Mesodermal cell (in vitro differentiated cells): ENCODE measurements around the gene DGKA.
"Not testable (repeated sequence)": the region's sequence is repeated elsewhere in the genome, so short reads cannot be mapped to it uniquely, and the experiment has no call there.

Experiments
- H3K27ac ChIP-seq: 2 replicates; pipeline ENCODE4 v1.7.0; 2013; ENCODE audit warnings: mild to moderate bottlenecking, low read depth, low read length, moderate library complexity; ENCODE audit not compliant: severe bottlenecking
- H3K36me3 ChIP-seq: 2 replicates; pipeline ENCODE4 v1.7.1; 2013; ENCODE audit warnings: mild to moderate bottlenecking, low read length, moderate library complexity; ENCODE audit not compliant: control insufficient read depth, insufficient read depth
- H3K4me1 ChIP-seq: one replicate; pipeline ENCODE4 v1.7.1; 2013; ENCODE audit warnings: mild to moderate bottlenecking, low read length; ENCODE audit not compliant: insufficient read depth, control insufficient read depth, poor library complexity, severe bottlenecking
- H3K4me3 ChIP-seq: 2 replicates; pipeline ENCODE4 v1.7.0; 2013; ENCODE audit warnings: low read length, control low read depth, mild to moderate bottlenecking; ENCODE audit not compliant: insufficient read depth, poor library complexity, severe bottlenecking; ENCODE audit errors: extremely low read depth
- H3K9me3 ChIP-seq: 2 replicates; pipeline ENCODE4 v1.7.1; 2013; ENCODE audit warnings: mild to moderate bottlenecking, low read length, moderate library complexity; ENCODE audit not compliant: control insufficient read depth
- WGBS, 2 experiments: methylation state at CpG; one replicate each; pipeline ENCODE4 v1.1.5; 2013; ENCODE audit warnings: missing lambda C conversion rate in 2 of 2; ENCODE audit not compliant: insufficient coverage in 2 of 2; 5-methylcytosine and 5-hydroxymethylcytosine counted together

DGKA gene

GRCh38 chr12:55983232-55983842 lies 52.4 kb downstream of the DGKA start:
- no peak overlapping the region for H3K4me3 ChIP-seq
- H3K4me1 ChIP-seq: no peaks in the 10 kb centered on the region
- H3K27ac ChIP-seq: no peak overlapping the region
- H3K9me3 ChIP-seq: no peaks in the 10 kb centered on the region
- H3K36me3 ChIP-seq: peaks cover 95% of the 10 kb centered on the region
- WGBS, 2 experiments: 100% methylated on average over 2 of the region's 4 CpGs; no CpG with 5 or more reads in 1 of the 2 experiments

DNA sequence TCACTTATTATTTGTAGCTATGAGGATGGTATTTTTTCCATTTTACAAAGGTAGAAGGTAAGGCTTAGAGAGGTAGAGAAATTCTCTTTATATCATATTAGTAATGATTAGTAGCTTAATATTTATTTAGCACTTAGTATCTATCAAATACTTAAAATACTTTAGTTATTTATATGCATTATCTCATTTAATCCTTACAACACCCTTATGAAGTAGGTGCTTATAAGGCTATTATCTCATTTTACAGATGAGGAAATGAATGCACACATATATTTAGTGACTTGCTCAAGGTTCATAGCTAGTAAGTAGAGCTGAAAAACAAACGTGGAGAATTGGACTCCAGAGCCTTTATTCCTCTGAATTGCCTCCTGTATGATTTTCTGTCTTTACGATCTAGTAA lies 53.9 kb downstream of the DGKA start:
- Histone ChIP-seq H3K36me3 (peaks cover 96% of the 10 kb centered on the region), H3K4me1 (no peaks in the 10 kb centered on the region), H3K27ac (no peak overlapping the region), H3K9me3 (no peaks in the 10 kb centered on the region), H3K4me3 (no peak overlapping the region)
- 80 to 84% methylated on average over 1 to 2 of the region's 2 CpGs for WGBS, 2 experiments

DNA sequence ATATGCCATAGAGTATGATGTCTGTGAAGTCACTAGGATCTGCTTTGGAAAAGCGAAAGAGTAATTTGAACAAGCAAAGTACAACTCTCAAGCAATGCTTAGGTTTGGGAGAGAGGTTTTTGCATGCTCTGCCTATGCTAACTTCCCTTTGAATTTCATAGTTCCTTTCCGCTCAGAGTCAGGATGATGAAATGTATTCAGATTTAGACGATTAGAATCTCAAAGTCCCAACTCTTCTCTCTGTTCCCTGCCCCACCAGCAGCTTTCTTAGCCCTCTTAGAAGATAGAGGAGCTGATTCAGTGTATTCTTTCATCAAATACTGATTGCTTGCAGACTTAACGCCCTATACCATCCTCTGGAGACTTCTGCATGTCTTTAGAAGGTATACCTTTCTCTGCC lies 54.4 kb downstream of the DGKA start:
- WGBS, 2 experiments: 100% methylated on average over 2 of the region's 4 CpGs; no CpG with 5 or more reads in 1 of the 2 experiments
- no peak overlapping the region for H3K4me3 ChIP-seq
- peaks cover 96% of the 10 kb centered on the region for H3K36me3 ChIP-seq

GRCh38 chr12:55985976-55986375 lies 55.0 kb downstream of the DGKA start:
- WGBS, 2 experiments: 93 to 100% methylated on average over 6 of the region's 7 CpGs
- not testable (repeated sequence) for H3K4me1 ChIP-seq, H3K27ac ChIP-seq, H3K4me3 ChIP-seq, H3K9me3 ChIP-seq
- peaks cover 97% of the 10 kb centered on the region for H3K36me3 ChIP-seq

More for the DNA sequence above, 54.4 kb downstream of the DGKA start:
- H3K27ac ChIP-seq: no peak overlapping the region
- no peaks in the 10 kb centered on the region for H3K4me1 ChIP-seq
- no peaks in the 10 kb centered on the region for H3K9me3 ChIP-seq

- Histone ChIP-seq H3K36me3 (peaks cover 92% of the 10 kb centered on the region), H3K27ac (no peak overlapping the region), H3K4me1 (peaks cover 5% of the 10 kb centered on the region), H3K4me3 (no peak overlapping the region), H3K9me3 (no peaks in the 10 kb centered on the region)
- WGBS, 2 experiments: 93 to 94% methylated on average over 2 to 3 of the region's 3 CpGs
These were observed 60.1 kb downstream of the DGKA start for GRCh38 chr12:55991110-55991509.

- peaks cover 5% of the 10 kb centered on the region for H3K4me1 ChIP-seq
- no peaks in the 10 kb centered on the region for H3K9me3 ChIP-seq
- H3K27ac ChIP-seq: no peak overlapping the region
- H3K4me3 ChIP-seq: no peak overlapping the region
- H3K36me3 ChIP-seq: peaks cover 70% of the 10 kb centered on the region
- 80% methylated on average over 1 to 2 of the region's 4 CpGs for WGBS, 2 experiments
These were observed 62.4 kb downstream of the DGKA start for GRCh38 chr12:55993230-55993853.

- Histone ChIP-seq H3K36me3 (peaks cover 50% of the 10 kb centered on the region), H3K4me1 (peaks cover 5% of the 10 kb centered on the region), H3K4me3 (no peak overlapping the region), H3K27ac (no peak overlapping the region), H3K9me3 (no peaks in the 10 kb centered on the region)
- 89 to 97% methylated on average over 6 of the region's 8 CpGs for WGBS, 2 experiments
These were observed 64.4 kb downstream of the DGKA start for GRCh38 chr12:55995366-55995765.

GRCh38 chr12:55996201-55996714 lies 65.3 kb downstream of the DGKA start:
- WGBS, 2 experiments: 86 to 89% methylated on average over 10 of the region's 14 CpGs
- Histone ChIP-seq H3K4me1 (peaks cover 5% of the 10 kb centered on the region), H3K36me3 (peaks cover 45% of the 10 kb centered on the region), H3K9me3 (no peaks in the 10 kb centered on the region), H3K4me3 (peak overlapping the region; percentile 64), H3K27ac (peak overlapping the region; percentile 4)

DNA sequence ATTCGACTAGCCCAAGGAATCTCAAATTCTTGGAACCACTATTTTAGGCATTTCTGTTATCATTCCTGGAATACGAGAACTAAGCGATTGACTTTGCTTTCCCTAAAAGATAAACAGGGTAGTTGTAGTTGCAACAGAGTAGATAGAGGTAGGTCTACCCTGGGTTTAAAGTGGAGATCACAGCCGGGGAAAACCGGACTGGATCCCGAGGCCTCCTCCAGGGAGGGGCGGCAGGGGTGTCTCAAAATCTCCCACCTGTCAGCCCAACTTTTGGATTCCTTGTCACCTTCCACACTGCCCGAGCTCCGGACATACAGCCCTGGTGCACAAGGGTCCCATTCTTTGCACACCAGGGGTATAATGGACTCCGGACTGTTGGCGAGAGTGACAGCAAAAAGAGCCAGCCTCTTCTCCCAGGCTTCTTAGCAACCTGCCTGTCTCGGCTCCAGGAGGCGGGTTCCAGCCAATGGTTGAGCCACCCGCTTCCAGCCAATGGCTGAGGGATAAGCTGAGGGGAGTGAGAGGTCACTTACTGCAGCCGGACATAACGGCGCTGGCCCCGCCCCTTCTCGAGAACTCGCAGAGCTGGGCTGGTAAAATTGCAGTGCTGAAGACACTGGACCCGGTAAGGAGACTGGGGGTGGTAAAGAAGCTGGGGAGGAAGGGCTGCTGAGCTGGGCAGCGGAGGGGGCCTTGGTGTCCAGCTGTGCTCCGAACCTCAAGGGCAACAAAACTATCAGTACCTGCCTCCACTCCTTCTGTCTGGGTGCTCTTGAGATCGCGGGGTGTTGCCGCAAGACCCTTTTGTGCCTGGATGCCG lies 66.0 kb downstream of the DGKA start, which contains the start of gene SUOX:
SUOX (plus strand) TSS at position 562 of the 820 bp plus-strand sequence. CDS start 4,946 bp downstream, outside the sequence.
- Histone ChIP-seq H3K4me3 (peak within 1 kb of the TSS; percentile 64), H3K4me1 (peaks cover 5% of the 10 kb centered on the region), H3K36me3 (peaks cover 40% of the 10 kb centered on the region), H3K27ac (peak within 1 kb of the TSS; percentile 69), H3K9me3 (no peaks in the 10 kb centered on the region)
- 7% methylated on average over 18 to 26 of the region's 27 CpGs for WGBS, 2 experiments

DNA sequence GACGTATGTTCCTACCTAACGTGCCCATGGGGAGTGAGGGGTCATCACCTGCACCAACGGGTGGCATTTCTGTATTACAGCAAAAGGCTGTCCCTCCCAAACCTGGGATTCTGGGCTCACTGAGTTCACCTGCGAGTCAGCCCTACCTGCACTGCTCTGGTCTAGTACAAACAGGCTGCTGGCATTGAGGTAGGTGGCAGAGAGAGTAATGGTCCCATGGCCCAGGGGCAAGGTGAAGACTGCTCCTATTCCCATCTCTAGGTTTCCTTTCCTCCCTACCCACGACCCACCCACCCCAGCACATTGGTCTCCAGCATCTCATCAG lies 66.5 kb downstream of the DGKA start:
- no peaks in the 10 kb centered on the region for H3K9me3 ChIP-seq
- 2 to 5% methylated on average over 3 to 5 of the region's 5 CpGs for WGBS, 2 experiments
- peaks cover 39% of the 10 kb centered on the region for H3K36me3 ChIP-seq
- H3K4me1 ChIP-seq: peaks cover 5% of the 10 kb centered on the region
- no peak overlapping the region for H3K27ac ChIP-seq
- peak overlapping the region; percentile 64 for H3K4me3 ChIP-seq
